Activated naive CD4-positive, alpha-beta T cell treated with anti-CD3 and anti-CD28 coated beads for 36 hours (primary cell): Measurements from ENCODE around the gene RNF144B. TPM values are rescaled to one million over a fixed set of nuclear protein-coding genes. Genes with fewer than 3 reads are reported as not detected.

Source experiments
- CTCF ChIA-PET: fragments of 350-600 bp; sonication (Branson Sonifier 250); formaldehyde crosslinking; loops from one replicate; lab custom pipeline; 2021; ENCODE audit warnings: antibody characterized with exemption; lab: Charles Lee
- DNase-seq: peaks from one replicate; pipeline ENCODE4 v3.0.0-alpha.2; 2020
- H3K27ac Mint-ChIP-seq: one replicate; pipeline ENCODE4 v1.8.0; 2021; ENCODE audit warnings: mild to moderate bottlenecking, mixed read lengths
- H3K27me3 Mint-ChIP-seq: one replicate; pipeline ENCODE4 v1.8.0; 2021; ENCODE audit warnings: low read depth, mixed read lengths
- H3K36me3 Mint-ChIP-seq: one replicate; pipeline ENCODE4 v1.8.0; 2021; ENCODE audit warnings: low read depth, mixed read lengths
- H3K4me1 Mint-ChIP-seq: one replicate; pipeline ENCODE4 v1.8.0; 2021; ENCODE audit warnings: low read depth, mixed read lengths
- H3K4me3 Mint-ChIP-seq: one replicate; pipeline ENCODE4 v1.8.0; 2021; ENCODE audit warnings: mild to moderate bottlenecking, moderate library complexity, mixed read lengths
- H3K9me3 Mint-ChIP-seq: one replicate; pipeline ENCODE4 v1.8.0; 2021; ENCODE audit warnings: mixed read lengths
- intact Hi-C: fragments of 100-400 bp; cut with micrococcal nuclease; formaldehyde crosslinking; loops from one replicate; pipeline ENCODE4 v1.15.1; 2023
- total RNA-seq, 2 experiments: library from RNA; stranded (reverse); gene quantifications; one replicate each; pipeline ENCODE4 v1.2.3, GENCODE V29; 2021

Gene RNF144B
- total RNA-seq, 2 experiments from 2014 or later: 1.5 to 3.2 TPM

DNA sequence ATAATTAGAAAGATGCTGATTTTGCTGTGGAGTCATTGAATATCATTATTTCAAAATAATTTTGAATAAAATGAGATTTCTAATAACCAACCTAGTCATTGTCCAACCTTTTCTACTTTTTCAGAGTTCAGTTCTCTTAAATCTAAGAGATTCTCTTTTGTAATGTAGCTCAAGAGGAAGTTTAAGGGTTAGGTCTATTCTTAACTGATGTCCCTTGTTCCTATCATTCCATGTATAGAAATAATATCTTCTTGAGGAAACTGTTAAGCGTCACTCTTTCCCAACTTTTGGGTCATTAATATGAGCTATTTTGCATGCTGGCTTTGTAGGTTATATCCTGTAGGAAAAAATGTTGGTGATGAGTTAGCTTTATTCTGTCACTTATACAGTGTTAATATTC lies 27.0 kb downstream of the RNF144B start:
- Mint-ChIP-seq H3K36me3 (peaks cover 12% of the 10 kb centered on the region), H3K27ac (no peak overlapping the region), H3K9me3 (no peaks in the 10 kb centered on the region), H3K4me3 (no peak overlapping the region), H3K27me3 (no peaks in the 10 kb centered on the region), H3K4me1 (no peaks in the 10 kb centered on the region)
- CTCF ChIA-PET: no interaction called here
- intact Hi-C loops: no loop called here
- DNase-seq: no peak

DNA sequence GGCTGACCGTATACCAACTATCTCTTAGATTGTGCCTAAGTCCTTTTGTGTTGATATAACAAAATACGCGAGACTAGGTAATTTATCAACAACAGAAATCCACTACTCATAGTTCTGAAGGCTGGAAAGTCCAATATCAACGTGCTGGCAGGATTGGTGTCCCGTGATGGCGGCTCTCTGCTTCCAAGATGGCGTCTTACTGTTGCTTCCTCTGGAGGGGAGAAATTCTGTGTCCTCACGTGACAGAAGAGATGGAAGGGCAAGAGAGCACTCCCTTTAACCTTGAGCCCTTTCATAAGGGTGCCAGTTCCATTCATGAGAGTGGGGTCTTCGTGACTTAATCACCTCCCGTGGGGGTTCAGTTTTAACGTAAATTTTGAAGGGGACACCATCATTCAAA lies 28.1 kb downstream of the RNF144B start:
- no peak for DNase-seq
- no peaks in the 10 kb centered on the region for H3K9me3 Mint-ChIP-seq
- H3K4me3 Mint-ChIP-seq: no peak overlapping the region
- peaks cover 12% of the 10 kb centered on the region for H3K36me3 Mint-ChIP-seq
- intact Hi-C loops: no loop called here
- CTCF ChIA-PET: no interaction called here
- H3K27me3 Mint-ChIP-seq: no peaks in the 10 kb centered on the region
- H3K27ac Mint-ChIP-seq: no peak overlapping the region
- no peaks in the 10 kb centered on the region for H3K4me1 Mint-ChIP-seq

DNA sequence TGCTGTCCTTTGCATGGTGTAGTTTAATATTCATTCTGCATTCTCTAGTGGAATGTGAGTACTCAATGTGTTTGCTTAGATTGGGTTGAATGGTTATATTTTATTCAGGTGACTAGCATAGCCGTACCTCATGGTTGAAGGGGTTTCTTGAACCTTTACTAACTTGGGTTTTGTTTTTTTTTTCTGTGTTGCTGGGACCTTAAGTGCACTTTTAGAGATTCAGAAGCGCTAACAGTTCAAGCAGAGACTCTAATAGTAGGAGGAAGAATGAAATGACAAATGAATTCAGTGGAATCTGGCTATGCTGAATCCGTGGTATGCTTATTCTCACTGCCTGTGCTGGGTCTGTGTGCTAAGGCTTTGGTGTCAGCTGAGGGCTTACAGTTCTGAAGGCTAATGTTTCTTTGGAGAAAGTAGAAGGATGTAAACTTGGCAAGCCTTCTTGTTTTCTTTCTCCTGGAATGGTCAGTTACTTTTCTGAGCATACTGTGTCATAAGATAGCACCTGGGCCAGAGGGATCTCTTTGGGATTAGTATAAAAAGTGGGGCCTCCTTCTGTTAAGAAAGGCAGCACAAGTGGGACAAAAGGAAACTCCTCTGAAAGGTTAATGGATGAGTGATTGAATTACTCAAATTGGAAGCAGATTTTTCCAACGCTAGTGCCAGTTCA lies 28.7 kb downstream of the RNF144B start:
- Mint-ChIP-seq H3K27me3 (no peaks in the 10 kb centered on the region), H3K9me3 (no peaks in the 10 kb centered on the region), H3K27ac (no peak overlapping the region), H3K36me3 (peaks cover 12% of the 10 kb centered on the region), H3K4me1 (no peaks in the 10 kb centered on the region), H3K4me3 (no peak overlapping the region)
- CTCF ChIA-PET: no interaction called here
- no peak for DNase-seq
- intact Hi-C loops: no loop called here

DNA sequence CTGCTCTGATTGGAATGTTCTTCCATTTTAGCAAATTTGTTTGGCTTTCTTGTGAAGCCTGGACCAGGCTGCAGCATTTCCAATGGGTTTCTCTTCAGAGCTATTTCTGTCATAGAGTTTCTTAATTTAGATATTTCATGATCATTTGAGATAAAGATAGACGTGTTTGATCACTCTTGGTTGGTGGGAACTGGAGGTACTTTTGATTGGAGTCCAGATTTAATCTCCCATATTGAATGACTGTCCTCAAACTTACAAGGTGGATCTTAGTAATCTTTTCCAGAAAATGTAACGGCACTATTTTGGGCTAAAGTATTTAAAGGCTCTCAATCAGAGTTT lies 29.2 kb downstream of the RNF144B start:
- H3K27ac Mint-ChIP-seq: no peak overlapping the region
- H3K4me3 Mint-ChIP-seq: no peak overlapping the region
- no peaks in the 10 kb centered on the region for H3K9me3 Mint-ChIP-seq
- CTCF ChIA-PET: no interaction called here
- no peaks in the 10 kb centered on the region for H3K27me3 Mint-ChIP-seq
- H3K4me1 Mint-ChIP-seq: no peaks in the 10 kb centered on the region
- peaks cover 12% of the 10 kb centered on the region for H3K36me3 Mint-ChIP-seq
- intact Hi-C loops: no loop called here
- DNase-seq: no peak

DNA sequence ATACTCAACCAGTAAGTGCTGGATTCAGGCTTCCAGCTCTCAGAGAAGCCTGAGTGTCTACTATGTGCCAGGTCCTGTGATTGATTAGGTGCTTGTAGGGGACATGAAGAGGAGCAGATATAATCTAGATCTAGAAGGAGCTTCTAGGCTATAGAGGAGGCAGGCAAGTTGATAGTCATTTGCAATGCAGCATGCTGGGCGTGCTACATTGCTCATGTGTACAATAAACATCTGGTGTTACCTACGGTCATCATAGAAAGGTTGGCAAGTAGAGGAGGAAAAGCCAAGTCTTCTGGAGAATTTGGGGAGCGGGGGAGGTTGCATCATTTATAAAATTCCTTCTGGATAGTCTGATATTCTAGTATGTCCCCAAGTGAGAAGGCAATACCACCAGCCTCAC lies 33.2 kb downstream of the RNF144B start:
- intact Hi-C loops: no loop called here
- Mint-ChIP-seq H3K4me3 (no peak overlapping the region), H3K27me3 (no peaks in the 10 kb centered on the region), H3K36me3 (peaks cover 7% of the 10 kb centered on the region), H3K4me1 (no peaks in the 10 kb centered on the region), H3K9me3 (no peaks in the 10 kb centered on the region), H3K27ac (no peak overlapping the region)
- CTCF ChIA-PET: no interaction called here
- no peak for DNase-seq

DNA sequence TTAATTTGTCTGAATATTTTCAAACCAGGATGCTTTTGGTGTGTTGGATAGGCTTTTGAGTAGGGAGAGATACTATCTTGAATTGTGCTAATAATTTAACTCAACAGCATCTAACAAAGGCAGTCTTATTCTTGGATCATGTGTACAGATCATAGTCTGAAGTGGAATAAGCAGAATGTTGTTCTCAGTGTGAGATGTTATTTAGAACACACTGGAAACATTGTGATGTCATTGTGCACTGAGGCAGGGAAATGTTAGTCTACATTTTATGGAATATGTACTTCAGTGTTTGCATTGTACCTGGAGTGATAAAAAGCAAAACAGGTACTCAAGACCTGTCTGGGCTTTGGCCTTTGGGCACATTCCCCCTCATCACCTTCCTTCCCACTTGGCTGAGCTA lies 35.0 kb downstream of the RNF144B start:
- intact Hi-C loops: no loop called here
- H3K4me3 Mint-ChIP-seq: no peak overlapping the region
- peaks cover 11% of the 10 kb centered on the region for H3K4me1 Mint-ChIP-seq
- peaks cover 1% of the 10 kb centered on the region for H3K36me3 Mint-ChIP-seq
- H3K27me3 Mint-ChIP-seq: no peaks in the 10 kb centered on the region
- H3K27ac Mint-ChIP-seq: no peak overlapping the region
- no peaks in the 10 kb centered on the region for H3K9me3 Mint-ChIP-seq
- DNase-seq: no peak
- CTCF ChIA-PET: no interaction called here

DNA sequence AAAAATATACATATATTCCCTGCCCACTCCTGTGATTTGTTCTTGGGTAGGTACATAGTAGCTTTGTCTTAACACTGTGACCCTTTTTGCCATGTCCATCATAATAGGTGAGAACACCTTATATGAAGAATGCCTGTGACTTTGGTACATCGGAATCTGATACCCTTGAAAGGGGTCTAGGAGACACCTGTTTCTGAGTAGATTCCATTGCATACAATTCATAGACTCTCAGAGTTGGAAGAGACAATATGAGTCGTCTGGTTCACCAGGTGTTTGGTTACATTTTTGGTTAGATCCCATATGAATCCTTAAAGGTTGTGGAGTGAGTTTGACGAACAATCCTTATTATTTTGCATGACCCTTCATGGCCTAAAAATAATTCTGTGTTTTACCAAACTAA lies 36.3 kb downstream of the RNF144B start:
- intact Hi-C loops: no loop called here
- no peak overlapping the region for H3K4me3 Mint-ChIP-seq
- no peaks in the 10 kb centered on the region for H3K27me3 Mint-ChIP-seq
- H3K4me1 Mint-ChIP-seq: peaks cover 13% of the 10 kb centered on the region
- no peaks in the 10 kb centered on the region for H3K9me3 Mint-ChIP-seq
- CTCF ChIA-PET: interaction anchor here (0.7 kb wide), 2 partner anchors 237 to 1932 kb away, joined by 3 to 4 read pairs; no protein-coding TSS in a partner anchor
- DNase-seq: no peak
- H3K36me3 Mint-ChIP-seq: peaks cover 6% of the 10 kb centered on the region
- H3K27ac Mint-ChIP-seq: no peak overlapping the region

DNA sequence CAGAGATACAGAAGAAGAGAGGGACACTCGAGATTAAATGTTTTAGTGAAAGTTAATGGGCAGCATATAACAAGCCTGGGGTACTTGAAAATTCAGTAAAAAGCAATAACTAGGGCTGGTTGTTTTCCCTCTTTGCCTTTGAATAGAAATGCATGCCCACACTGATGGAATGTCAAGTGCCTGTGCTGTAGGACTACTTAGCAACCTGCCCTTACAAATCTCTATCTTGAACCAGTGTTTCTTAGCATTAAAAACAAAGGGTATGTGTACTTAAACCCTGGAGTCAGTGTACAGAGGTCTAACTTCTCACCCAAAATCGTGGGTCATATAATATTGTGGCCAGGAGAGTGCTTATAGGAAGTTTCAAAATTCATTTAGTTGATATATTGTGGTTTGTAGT lies 37.1 kb downstream of the RNF144B start:
- no peaks in the 10 kb centered on the region for H3K27me3 Mint-ChIP-seq
- intact Hi-C loops: no loop called here
- H3K27ac Mint-ChIP-seq: no peak overlapping the region

DNA sequence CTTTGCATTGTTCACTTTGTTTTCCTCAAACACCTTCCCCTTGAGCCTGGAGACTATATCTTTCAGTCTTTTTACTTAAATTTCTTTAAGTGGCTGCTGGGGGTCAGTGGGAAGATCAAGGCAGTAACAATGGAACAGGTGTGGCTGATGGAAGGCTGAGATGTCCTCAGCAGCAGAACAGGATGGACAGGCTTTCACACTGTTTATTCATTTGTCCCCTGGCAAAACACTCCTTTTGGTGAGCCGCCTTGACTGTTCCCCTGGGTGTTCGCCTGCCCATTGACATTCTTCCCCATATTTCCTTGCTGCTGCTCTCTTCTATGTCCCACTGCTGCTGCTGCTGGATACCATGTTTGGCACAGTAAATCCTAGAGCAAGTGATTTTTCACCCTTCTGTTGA lies 38.1 kb downstream of the RNF144B start:
- DNase-seq: no peak
- H3K9me3 Mint-ChIP-seq: no peaks in the 10 kb centered on the region
- peaks cover 13% of the 10 kb centered on the region for H3K4me1 Mint-ChIP-seq
- no peak overlapping the region for H3K27ac Mint-ChIP-seq
- CTCF ChIA-PET: no interaction called here
- H3K36me3 Mint-ChIP-seq: peaks cover 6% of the 10 kb centered on the region
- H3K4me3 Mint-ChIP-seq: no peak overlapping the region
- H3K27me3 Mint-ChIP-seq: no peaks in the 10 kb centered on the region
- intact Hi-C loops: no loop called here

More for the DNA sequence above, 37.1 kb downstream of the RNF144B start:
- CTCF ChIA-PET: no interaction called here
- DNase-seq: no peak
- Mint-ChIP-seq H3K36me3 (peaks cover 6% of the 10 kb centered on the region), H3K4me3 (no peak overlapping the region), H3K4me1 (peaks cover 13% of the 10 kb centered on the region), H3K9me3 (no peaks in the 10 kb centered on the region)

DNA sequence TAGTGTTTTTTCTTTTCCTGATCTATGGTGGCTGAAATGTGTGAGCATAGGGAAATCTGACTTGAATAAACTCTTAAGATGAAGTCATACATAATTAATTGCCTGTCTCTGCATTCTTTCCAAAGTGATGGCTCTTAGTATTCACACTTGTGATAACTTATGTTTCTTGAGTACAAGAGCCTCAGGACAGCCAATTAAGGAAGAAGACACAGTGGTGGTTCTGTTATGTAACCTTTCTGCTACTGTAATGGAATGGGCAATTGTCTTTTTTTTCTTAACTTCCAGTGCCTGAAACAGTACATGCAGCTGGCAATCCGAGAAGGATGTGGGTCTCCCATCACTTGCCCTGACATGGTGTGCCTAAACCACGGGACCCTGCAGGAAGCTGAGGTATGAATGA lies 40.1 kb downstream of the RNF144B start:
- no peak for DNase-seq
- H3K4me3 Mint-ChIP-seq: no peak overlapping the region
- intact Hi-C loops: no loop called here
- peaks cover 7% of the 10 kb centered on the region for H3K36me3 Mint-ChIP-seq
- no peak overlapping the region for H3K27ac Mint-ChIP-seq
- CTCF ChIA-PET: no interaction called here
- no peaks in the 10 kb centered on the region for H3K9me3 Mint-ChIP-seq
- no peaks in the 10 kb centered on the region for H3K27me3 Mint-ChIP-seq
- H3K4me1 Mint-ChIP-seq: peaks cover 15% of the 10 kb centered on the region

DNA sequence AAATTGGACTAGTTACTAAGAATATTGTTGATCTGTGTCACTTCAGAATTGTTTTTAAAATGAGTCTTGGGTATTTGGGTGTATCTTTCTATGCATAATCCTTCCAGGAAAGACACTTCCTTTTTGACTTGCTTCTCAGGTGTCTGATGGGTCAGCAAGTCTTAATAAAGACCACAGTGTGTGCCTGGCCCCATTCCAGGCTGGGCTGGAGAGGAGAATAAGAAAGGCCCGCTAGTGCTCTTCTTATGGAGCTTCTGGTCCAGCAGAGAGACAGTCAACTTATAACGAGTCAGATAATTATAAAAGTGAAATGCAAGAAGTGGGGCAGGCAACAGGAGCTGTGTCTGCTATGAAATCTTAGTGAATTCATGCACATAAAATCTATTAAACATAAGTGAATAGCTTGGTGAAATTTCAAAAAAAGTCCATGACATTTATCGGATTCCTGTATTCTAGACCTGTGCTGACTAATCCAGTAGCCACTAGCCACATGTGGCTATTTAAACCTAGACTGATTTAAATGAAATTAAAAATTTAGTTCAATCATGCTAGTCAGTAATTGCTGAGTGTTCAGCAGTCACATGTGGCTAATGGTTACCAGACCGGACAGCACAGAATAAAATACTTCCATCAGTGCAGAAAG lies 42.6 kb downstream of the RNF144B start:
- H3K9me3 Mint-ChIP-seq: no peaks in the 10 kb centered on the region
- no peak for DNase-seq
- no peak overlapping the region for H3K27ac Mint-ChIP-seq
- H3K36me3 Mint-ChIP-seq: peaks cover 5% of the 10 kb centered on the region
- H3K4me1 Mint-ChIP-seq: peaks cover 16% of the 10 kb centered on the region
- no peaks in the 10 kb centered on the region for H3K27me3 Mint-ChIP-seq
- CTCF ChIA-PET: interaction anchor here (0.6 to 0.8 kb wide), 2 partner anchors 38 to 75 kb away, joined by 3 to 4 read pairs; no protein-coding TSS in a partner anchor
- no peak overlapping the region for H3K4me3 Mint-ChIP-seq
- intact Hi-C loops: no loop called here

DNA sequence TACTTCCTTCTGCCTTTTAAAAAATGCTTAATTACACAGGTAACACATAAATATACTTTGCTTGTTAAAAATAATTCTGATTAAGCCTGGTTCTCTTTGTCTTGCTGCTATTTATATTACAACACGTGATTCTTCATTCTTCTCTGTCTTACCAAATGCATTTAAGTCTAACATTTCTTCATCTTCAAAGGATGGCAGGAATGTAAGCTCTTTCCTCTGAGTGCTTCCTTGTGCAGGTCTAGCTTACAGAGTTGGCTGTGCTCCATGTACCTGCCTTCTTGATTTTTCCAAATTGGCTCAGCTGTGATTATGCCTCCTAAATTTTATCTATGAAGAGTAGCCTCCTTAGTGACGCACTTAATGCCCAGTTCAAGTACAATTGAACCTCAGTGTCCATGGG lies 44.4 kb downstream of the RNF144B start:
- peaks cover 10% of the 10 kb centered on the region for H3K4me1 Mint-ChIP-seq
- H3K27ac Mint-ChIP-seq: no peak overlapping the region
- CTCF ChIA-PET: no interaction called here
- peaks cover 7% of the 10 kb centered on the region for H3K36me3 Mint-ChIP-seq
- H3K27me3 Mint-ChIP-seq: no peaks in the 10 kb centered on the region
- no peaks in the 10 kb centered on the region for H3K9me3 Mint-ChIP-seq
- no peak overlapping the region for H3K4me3 Mint-ChIP-seq
- intact Hi-C loops: no loop called here
- no peak for DNase-seq

DNA sequence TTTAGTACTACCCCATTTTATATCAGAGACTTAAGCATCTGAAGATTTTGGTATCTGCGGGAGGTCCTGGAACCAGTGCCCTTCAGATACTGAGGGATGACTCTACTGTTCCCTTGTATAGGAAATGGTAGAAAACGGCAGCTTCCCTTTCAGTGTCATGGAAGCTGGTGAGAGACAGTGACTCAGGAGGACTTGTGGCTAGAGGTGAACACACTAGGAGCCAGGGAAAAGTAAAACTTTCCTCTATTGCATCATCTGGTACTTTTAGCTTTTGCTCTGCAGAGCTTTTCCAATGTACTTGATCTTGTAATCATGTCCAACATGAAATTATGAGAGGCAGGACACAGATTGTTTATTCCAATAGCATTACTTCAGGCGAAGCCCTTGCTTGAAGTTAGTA lies 45.0 kb downstream of the RNF144B start:
- CTCF ChIA-PET: no interaction called here
- Mint-ChIP-seq H3K27ac (no peak overlapping the region), H3K4me1 (peaks cover 4% of the 10 kb centered on the region), H3K27me3 (no peaks in the 10 kb centered on the region), H3K4me3 (no peak overlapping the region), H3K36me3 (peaks cover 7% of the 10 kb centered on the region), H3K9me3 (no peaks in the 10 kb centered on the region)
- no peak for DNase-seq
- intact Hi-C loops: no loop called here
